Stimulated activated CD4-positive, alpha-beta T cell treated with anti-CD3 and anti-CD28 coated beads, Interleukin-15, amount 100 ng/mL, for 24 hours (primary cell): ENCODE results near the gene VGF.

ENCODE experiments used
- DNase-seq: peaks from one replicate; pipeline ENCODE4 v3.0.0-alpha.2; 2020

VGF gene

GRCh38 chr7:101165958-101166647 lies 734 bp upstream of the VGF start:
- DNase-seq = no peak

- DNase-seq = no peak
Measured at GRCh38 chr7:101164071-101164840, 1.1 kb downstream of the VGF start.

GRCh38 chr7:101163279-101164070 lies 1.9 kb downstream of the VGF start:
- DNase-seq = peak; percentile 44

GRCh38 chr7:101162551-101163278 lies 2.7 kb downstream of the VGF start:
- DNase-seq = peak; percentile 49

- DNase-seq = no peak
Measured at GRCh38 chr7:101161692-101162471, 3.5 kb downstream of the VGF start.

- DNase-seq = no peak
Measured at GRCh38 chr7:101160910-101161309, 4.5 kb downstream of the VGF start.

GRCh38 chr7:101159696-101160674 lies 5.4 kb downstream of the VGF start:
- DNase-seq = no peak

- no peak for DNase-seq
Measured at GRCh38 chr7:101156866-101157589, 8.3 kb downstream of the VGF start.

GRCh38 chr7:101156277-101156676 lies 9.1 kb downstream of the VGF start:
- no peak for DNase-seq

- DNase-seq = no peak
Measured at GRCh38 chr7:101155303-101155702, 10.1 kb downstream of the VGF start.

GRCh38 chr7:101154693-101155102 lies 10.7 kb downstream of the VGF start:
- no peak for DNase-seq

- peak; percentile 95 for DNase-seq
Measured at GRCh38 chr7:101153969-101154692, 11.2 kb downstream of the VGF start, which contains the start of gene AP1S1. Gene AP1S1, plus strand, starts transcription at chr7:101154476. Its CDS starts 39 bp downstream, at chr7:101154515.

GRCh38 chr7:101151908-101152651 lies 13.3 kb downstream of the VGF start:
- no peak for DNase-seq

GRCh38 chr7:101140746-101141382 lies 24.5 kb downstream of the VGF start:
- DNase-seq = no peak

- DNase-seq = no peak
Measured at GRCh38 chr7:101140339-101140699, 25.1 kb downstream of the VGF start.

GRCh38 chr7:101138213-101138870 lies 27.0 kb downstream of the VGF start:
- peak; percentile 93 for DNase-seq

- DNase-seq = no peak
Measured at GRCh38 chr7:101137651-101138212, 27.6 kb downstream of the VGF start.
